Mesenchymal stem cell (in vitro differentiated cells and primary cell): ENCODE data around the gene ICAM5.
A peak's percentile ranks its signal among the peaks of the same experiment; 100 is the strongest.

ENCODE experiments used
- DNase-seq: peaks from one replicate; pipeline ENCODE4 v3.0.0-alpha.2; 2013
- H2AFZ ChIP-seq: one replicate; pipeline ENCODE4 v1.6.1; 2013; ENCODE audit warnings: low read depth, mild to moderate bottlenecking, control low read depth, inconsistent platforms, low read length, moderate library complexity
- H2AK5ac ChIP-seq: 2 replicates; pipeline ENCODE4 v1.6.1; 2013; ENCODE audit warnings: low read length, moderate library complexity, mild to moderate bottlenecking, inconsistent platforms; ENCODE audit not compliant: severe bottlenecking
- H2BK120ac ChIP-seq: one replicate; pipeline ENCODE4 v1.6.1; 2013; ENCODE audit warnings: low read depth, mild to moderate bottlenecking, inconsistent platforms, low read length, moderate library complexity
- H2BK12ac ChIP-seq, 2 experiments: one replicate each; pipeline ENCODE4 v1.6.1; 2013; ENCODE audit warnings: inconsistent platforms in 2 of 2, low read length in 2 of 2, mild to moderate bottlenecking in 2 of 2, moderate library complexity in 2 of 2, control low read depth in 1 of 2
- H2BK15ac ChIP-seq: one replicate; pipeline ENCODE4 v1.6.1; 2013; ENCODE audit warnings: mild to moderate bottlenecking, low read depth, inconsistent platforms; ENCODE audit not compliant: poor library complexity, severe bottlenecking
- H2BK5ac ChIP-seq: 2 replicates; pipeline ENCODE4 v1.6.1; 2013; ENCODE audit warnings: low read depth, mild to moderate bottlenecking, low read length, control low read depth, inconsistent platforms; ENCODE audit not compliant: poor library complexity, severe bottlenecking
- H3K14ac ChIP-seq, 2 experiments: one replicate each; pipeline ENCODE4 v1.6.1; 2013; ENCODE audit warnings: inconsistent platforms in 2 of 2, low read length in 2 of 2, control low read depth in 1 of 2, mild to moderate bottlenecking in 1 of 2, moderate library complexity in 1 of 2
- H3K18ac ChIP-seq, 2 experiments: one replicate each; pipeline ENCODE4 v1.6.1; 2013; ENCODE audit warnings: inconsistent platforms in 2 of 2, low read length in 2 of 2, control low read depth in 1 of 2, low read depth in 1 of 2, mild to moderate bottlenecking in 1 of 2
- H3K23ac ChIP-seq, 2 experiments: one replicate each; pipeline ENCODE4 v1.6.1; 2013; ENCODE audit warnings: inconsistent platforms in 2 of 2, low read length in 2 of 2, mild to moderate bottlenecking in 2 of 2, moderate library complexity in 2 of 2, control low read depth in 1 of 2
- H3K27ac ChIP-seq: 2 replicates; pipeline ENCODE4 v1.5.1; 2013; ENCODE audit warnings: mild to moderate bottlenecking, moderate library complexity, low read length, control low read depth, inconsistent platforms; ENCODE audit not compliant: poor library complexity, severe bottlenecking
- H3K27me3 ChIP-seq, 2 experiments: 2 replicates each; pipeline versions ENCODE4 v1.6.1 to v1.7.0; 2013; ENCODE audit warnings: low read length in 2 of 2, mild to moderate bottlenecking in 2 of 2, moderate library complexity in 2 of 2, control low read depth in 1 of 2, inconsistent platforms in 1 of 2; ENCODE audit not compliant: control insufficient read depth in 1 of 2, insufficient read depth in 1 of 2
- H3K36me3 ChIP-seq, 2 experiments: 2 replicates each; pipeline versions ENCODE4 v1.6.1 to v1.7.0; 2013; ENCODE audit warnings: low read length in 2 of 2, control low read depth in 1 of 2, inconsistent platforms in 1 of 2, low read depth in 1 of 2, mild to moderate bottlenecking in 1 of 2; ENCODE audit not compliant: insufficient read depth in 2 of 2, control insufficient read depth in 1 of 2
- H3K4ac ChIP-seq, 2 experiments: one replicate each; pipeline ENCODE4 v1.6.1; 2013; ENCODE audit warnings: inconsistent platforms in 2 of 2, low read length in 2 of 2, mild to moderate bottlenecking in 2 of 2, moderate library complexity in 2 of 2, control low read depth in 1 of 2, low read depth in 1 of 2
- H3K4me1 ChIP-seq: 2 replicates; pipeline ENCODE4 v1.6.1; 2013; ENCODE audit warnings: low read depth, low read length, control low read depth; ENCODE audit not compliant: control insufficient read depth, insufficient read depth
- H3K4me2 ChIP-seq: 2 replicates; pipeline ENCODE4 v1.6.1; 2013; ENCODE audit warnings: low read length, mild to moderate bottlenecking, inconsistent platforms; ENCODE audit not compliant: poor library complexity, severe bottlenecking
- H3K4me3 ChIP-seq, 2 experiments: 2 replicates each; pipeline versions ENCODE4 v1.5.1 to v1.7.0; 2013; ENCODE audit warnings: low read length in 2 of 2, mild to moderate bottlenecking in 2 of 2, control low read depth in 1 of 2, low read depth in 1 of 2; ENCODE audit not compliant: insufficient read depth in 1 of 2
- H3K79me1 ChIP-seq: replicated peaks from 2 replicates; pipeline ENCODE4 v1.6.1; 2013; ENCODE audit warnings: mild to moderate bottlenecking, control low read depth, low read length, inconsistent platforms; ENCODE audit not compliant: poor library complexity, severe bottlenecking
- H3K9ac ChIP-seq: 2 replicates; pipeline ENCODE4 v1.7.0; 2013; ENCODE audit warnings: mild to moderate bottlenecking, low read length, moderate library complexity
- H3K9me3 ChIP-seq: 2 replicates; pipeline ENCODE4 v1.7.0; 2013; ENCODE audit warnings: mild to moderate bottlenecking, low read length; ENCODE audit not compliant: control insufficient read depth
- H4K8ac ChIP-seq: one replicate; pipeline ENCODE4 v1.6.1; 2013; ENCODE audit warnings: inconsistent platforms, mild to moderate bottlenecking, low read length, moderate library complexity
- H4K91ac ChIP-seq: one replicate; pipeline ENCODE4 v1.6.1; 2013; ENCODE audit warnings: mild to moderate bottlenecking, low read length, inconsistent platforms
- WGBS: methylation state at CpG from one replicate; pipeline ENCODE4 v1.1.7; 2013; ENCODE audit warnings: mixed read lengths; 5-methylcytosine and 5-hydroxymethylcytosine counted together

Gene ICAM5

GRCh38 chr19:10332965-10333757 lies 43.4 kb downstream of the ICAM5 start, which contains the start of gene RAVER1:
Gene RAVER1, minus strand, starts transcription at chr19:10333529. Its CDS starts 22 bp downstream, at chr19:10333507.
- H2AK5ac ChIP-seq, result no peak within 1 kb of the TSS
- H3K14ac ChIP-seq, result peak within 1 kb of the TSS in 1 of 2 experiments; percentile 53
- H2BK120ac ChIP-seq, result peak within 1 kb of the TSS; percentile 52
- peak within 1 kb of the TSS in 1 of 2 experiments; percentile 29 for H3K23ac ChIP-seq
- peak within 1 kb of the TSS; percentile 80 for H2BK15ac ChIP-seq
- H3K18ac ChIP-seq, result peak within 1 kb of the TSS; percentile 73 to 80
- H3K4me3 ChIP-seq, result peak within 1 kb of the TSS; percentile 89 to 97
- no peaks in the 10 kb centered on the region for H3K9me3 ChIP-seq
- H3K79me1 ChIP-seq, result peaks cover 27% of the 10 kb centered on the region
- peak within 1 kb of the TSS; percentile 72 for H2AFZ ChIP-seq
- H3K36me3 ChIP-seq, result peaks cover 22 to 24% of the 10 kb centered on the region in 2 experiments
- peak within 1 kb of the TSS; percentile 87 for H4K91ac ChIP-seq
- peak within 1 kb of the TSS; percentile 95 for H2BK5ac ChIP-seq
- peak within 1 kb of the TSS; percentile 97 for H3K27ac ChIP-seq
- H3K4me1 ChIP-seq, result peaks cover 21% of the 10 kb centered on the region
- peak within 1 kb of the TSS; percentile 57 to 87 for H3K4ac ChIP-seq
- DNase-seq, result peak; percentile 98
- H3K9ac ChIP-seq, result peak within 1 kb of the TSS; percentile 98
- no peaks in the 10 kb centered on the region for H3K27me3 ChIP-seq
- H3K4me2 ChIP-seq, result peak within 1 kb of the TSS; percentile 82
- peak within 1 kb of the TSS; percentile 11 to 73 for H2BK12ac ChIP-seq
- WGBS, result under 1% methylated on average over 55 of the region's 82 CpGs
- H4K8ac ChIP-seq, result peak within 1 kb of the TSS; percentile 95

- H3K9ac ChIP-seq, result peak overlapping the region; percentile 98
- H3K4me2 ChIP-seq, result peak overlapping the region; percentile 82
- H4K91ac ChIP-seq, result peak overlapping the region; percentile 52
- peaks cover 21% of the 10 kb centered on the region for H3K4me1 ChIP-seq
- peaks cover 0 to 3% of the 10 kb centered on the region in 2 experiments for H3K27me3 ChIP-seq
- peak overlapping the region; percentile 11 to 73 for H2BK12ac ChIP-seq
- H3K18ac ChIP-seq, result peak overlapping the region; percentile 37 to 73
- H3K14ac ChIP-seq, result peak overlapping the region in 1 of 2 experiments; percentile 53
- 4% methylated on average over 44 of the region's 44 CpGs for WGBS
- H2AFZ ChIP-seq, result peak overlapping the region; percentile 65
- no peak for DNase-seq
- peak overlapping the region; percentile 8 for H4K8ac ChIP-seq
- H3K4ac ChIP-seq, result peak overlapping the region; percentile 57 to 75
- H3K79me1 ChIP-seq, result peaks cover 22% of the 10 kb centered on the region
- H2AK5ac ChIP-seq, result no peak overlapping the region
- peak overlapping the region; percentile 26 for H2BK15ac ChIP-seq
- H3K36me3 ChIP-seq, result peaks cover 15 to 16% of the 10 kb centered on the region in 2 experiments
- no peak overlapping the region for H2BK5ac ChIP-seq
- no peaks in the 10 kb centered on the region for H3K9me3 ChIP-seq
- no peak overlapping the region for H2BK120ac ChIP-seq
- peak overlapping the region in 1 of 2 experiments; percentile 29 for H3K23ac ChIP-seq
- no peak overlapping the region for H3K27ac ChIP-seq
- H3K4me3 ChIP-seq, result peak overlapping the region; percentile 58 to 97
Observed at GRCh38 chr19:10333758-10334587, 44.2 kb downstream of the ICAM5 start.

GRCh38 chr19:10334588-10335351 lies 45.0 kb downstream of the ICAM5 start:
- Histone ChIP-seq H3K9me3 (no peaks in the 10 kb centered on the region), H3K27ac (no peak overlapping the region), H2AFZ (peak overlapping the region; percentile 65), H3K4me2 (peak overlapping the region; percentile 82), H3K9ac (peak overlapping the region; percentile 98), H3K79me1 (peaks cover 14% of the 10 kb centered on the region), H3K18ac (peak overlapping the region; percentile 37 to 73), H2BK15ac (peak overlapping the region; percentile 26), H2BK120ac (no peak overlapping the region), H2AK5ac (no peak overlapping the region), H3K4me1 (peaks cover 21% of the 10 kb centered on the region), H4K91ac (peak overlapping the region; percentile 70), H3K36me3 (peaks cover 7 to 8% of the 10 kb centered on the region in 2 experiments), H3K27me3 (peaks cover 0 to 3% of the 10 kb centered on the region in 2 experiments), H2BK12ac (peak overlapping the region; percentile 11 to 73), H3K4me3 (peak overlapping the region; percentile 51 to 97), H4K8ac (peak overlapping the region; percentile 52), H3K23ac (peak overlapping the region in 1 of 2 experiments; percentile 29), H2BK5ac (no peak overlapping the region), H3K14ac (peak overlapping the region in 1 of 2 experiments; percentile 53), H3K4ac (peak overlapping the region; percentile 57 to 75)
- DNase-seq, result peak; percentile 97
- WGBS, result 8% methylated on average over 59 of the region's 59 CpGs
